GM23338 (cell line): ENCODE measurements around the gene TENM3. TPM values are rescaled to one million over a fixed set of nuclear protein-coding genes. Genes with fewer than 3 reads are reported as not detected.

Experiments used
- ATAC-seq: fragments of 200-7000 bp; cut with Tn5 transposase; 3 replicates; pipeline ENCODE4 v1.9.1; 2020
- DNase-seq: peaks from one replicate; pipeline ENCODE4 v3.0.0-alpha.2; 2015; ENCODE audit warnings: low spot score
- H2AFZ ChIP-seq: fragments of 200-600 bp; sonication (generic); 2 replicates; pipeline ENCODE4 v1.8.0; 2016; ENCODE audit warnings: antibody characterized with exemption, mild to moderate bottlenecking, moderate library complexity
- H3F3A ChIP-seq: fragments of 200-600 bp; sonication (generic); replicated peaks from 2 replicates; pipeline ENCODE4 v1.8.0; 2017; ENCODE audit warnings: antibody characterized with exemption, mixed run types, low read depth
- H3K27ac ChIP-seq: fragments of 200-600 bp; sonication (generic); 2 replicates; pipeline ENCODE4 v1.6.1; 2016; ENCODE audit warnings: low read depth
- H3K27me3 ChIP-seq: fragments of 200-600 bp; sonication (generic); 2 replicates; pipeline ENCODE4 v1.8.0; 2016; ENCODE audit warnings: mild to moderate bottlenecking, mixed run types, moderate library complexity; ENCODE audit not compliant: insufficient read depth
- H3K36me3 ChIP-seq: fragments of 200-600 bp; sonication (generic); 2 replicates; pipeline ENCODE4 v1.8.0; 2016; ENCODE audit warnings: mild to moderate bottlenecking; ENCODE audit not compliant: insufficient read depth
- H3K4me1 ChIP-seq: fragments of 200-600 bp; sonication (generic); 2 replicates; pipeline ENCODE4 v1.8.0; 2016; ENCODE audit warnings: mild to moderate bottlenecking, moderate library complexity; ENCODE audit not compliant: insufficient read depth
- H3K4me2 ChIP-seq: fragments of 200-600 bp; sonication (generic); 2 replicates; pipeline ENCODE4 v1.7.1; 2017; ENCODE audit warnings: mixed run types
- H3K4me3 ChIP-seq: fragments of 200-600 bp; sonication (generic); 2 replicates; pipeline ENCODE4 v1.6.1; 2016; ENCODE audit warnings: mixed run types
- H3K79me2 ChIP-seq: fragments of 200-600 bp; sonication (generic); replicated peaks from 2 replicates; pipeline ENCODE4 v1.8.0; 2017; ENCODE audit warnings: mild to moderate bottlenecking; ENCODE audit not compliant: insufficient read depth
- H3K9me2 ChIP-seq: fragments of 200-600 bp; sonication (generic); 2 replicates; pipeline ENCODE4 v1.8.0; 2017; ENCODE audit not compliant: insufficient read depth
- H4K20me1 ChIP-seq: fragments of 200-600 bp; sonication (generic); replicated peaks from 2 replicates; pipeline ENCODE4 v1.8.0; 2017; ENCODE audit warnings: mild to moderate bottlenecking; ENCODE audit not compliant: insufficient read depth
- H3K27ac Mint-ChIP-seq: 2 replicates; pipeline ENCODE4 v1.8.0; 2020; ENCODE audit warnings: inconsistent platforms, mild to moderate bottlenecking, moderate library complexity, mixed read lengths
- H3K27me3 Mint-ChIP-seq: 3 replicates; pipeline ENCODE4 v1.8.0; 2022; ENCODE audit warnings: low read depth, mild to moderate bottlenecking, moderate library complexity, mixed read lengths, inconsistent platforms; ENCODE audit not compliant: insufficient read depth, poor library complexity
- H3K36me3 Mint-ChIP-seq: 3 replicates; pipeline ENCODE4 v1.8.0; 2021; ENCODE audit warnings: low read depth, mild to moderate bottlenecking, inconsistent platforms, moderate library complexity, mixed read lengths
- H3K4me1 Mint-ChIP-seq: 3 replicates; pipeline ENCODE4 v1.8.0; 2020; ENCODE audit warnings: mild to moderate bottlenecking, inconsistent platforms, mixed read lengths
- H3K4me3 Mint-ChIP-seq: 3 replicates; pipeline ENCODE4 v1.8.0; 2021; ENCODE audit warnings: moderate library complexity, mild to moderate bottlenecking, inconsistent platforms, mixed read lengths
- H3K9me3 Mint-ChIP-seq: 3 replicates; pipeline ENCODE4 v1.8.0; 2020; ENCODE audit warnings: moderate library complexity, mild to moderate bottlenecking, inconsistent platforms, mixed read lengths
- CREB1 ChIP-seq: fragments of 250-450 bp; sonication (Bioruptor Pico); IDR thresholded peaks from 2 replicates; pipeline ENCODE4 v1.5.0; 2020; ENCODE audit warnings: low read depth, mild to moderate bottlenecking, moderate library complexity
- EZH2 ChIP-seq: fragments of 200-600 bp; sonication (generic); IDR thresholded peaks from one replicate; pipeline ENCODE4 v1.8.0; 2017; ENCODE audit warnings: antibody characterized with exemption, mild to moderate bottlenecking, low read depth; ENCODE audit not compliant: unreplicated experiment
- EZH2phosphoT487 ChIP-seq: fragments of 200-600 bp; sonication (generic); IDR thresholded peaks from one replicate; pipeline ENCODE4 v1.8.1; 2018; ENCODE audit warnings: antibody characterized with exemption; ENCODE audit not compliant: unreplicated experiment
- JUNB ChIP-seq: IDR thresholded peaks from one replicate; pipeline ENCODE4 v1.6.1; 2016; ENCODE audit warnings: antibody characterized with exemption; ENCODE audit not compliant: unreplicated experiment
- NANOG ChIP-seq: IDR thresholded peaks from 2 replicates; pipeline ENCODE4 v1.6.1; 2016; ENCODE audit warnings: antibody characterized with exemption, borderline replicate concordance
- POLR2AphosphoS5 ChIP-seq: IDR thresholded peaks from 2 replicates; pipeline ENCODE4 v1.6.1; 2016; ENCODE audit warnings: antibody characterized with exemption, low read depth
- STAT1 ChIP-seq: IDR thresholded peaks from one replicate; pipeline ENCODE4 v1.6.1; 2016; ENCODE audit warnings: antibody characterized with exemption; ENCODE audit not compliant: unreplicated experiment
- ZNF114 ChIP-seq: fragments of 250-450 bp; sonication (Bioruptor Pico); IDR thresholded peaks from 2 replicates; pipeline ENCODE4 v1.5.0; 2020; ENCODE audit warnings: mild to moderate bottlenecking, moderate library complexity
- polyA plus RNA-seq: library from polyadenylated mRNA; unstranded; fragments of >200 nt; fragmentation: Nextera tagmentation; extraction: Ambion mirVana; gene quantifications from 2 replicates; pipeline ENCODE4 v1.2.1, GENCODE V29; 2016
- total RNA-seq: library from RNA; depleted of rRNA; stranded (reverse); fragments of >200 nt; shearing (Covaris generic); gene quantifications from 2 replicates; pipeline ENCODE4 v1.2.3, GENCODE V29; 2014
- TF ChIP-seq, protein P1 (sequence below): fragments of 250-450 bp; sonication (Bioruptor Pico); IDR thresholded peaks from 2 replicates; pipeline ENCODE4 v1.5.0; 2020; ENCODE audit warnings: mild to moderate bottlenecking, moderate library complexity
- TF ChIP-seq, protein P2 (sequence below): IDR thresholded peaks from one replicate; pipeline ENCODE4 v1.6.1; 2018; ENCODE audit warnings: antibody characterized with exemption; ENCODE audit not compliant: unreplicated experiment
- TF ChIP-seq, protein P3 (sequence below), 2 experiments: fragments of 200-600 bp in 1 of 2; sonication (generic) in 1 of 2; conservative IDR thresholded peaks; 2 replicates each; pipeline versions ENCODE4 v1.5.1 to v1.6.1; 2016 to 2017; ENCODE audit warnings: antibody characterized with exemption in 2 of 2, low read depth in 2 of 2, mild to moderate bottlenecking in 2 of 2, moderate library complexity in 1 of 2

The TENM3 gene
- total and polyA plus RNA-seq, 2 experiments from 2014 or later = 22.2 to 128 TPM

DNA sequence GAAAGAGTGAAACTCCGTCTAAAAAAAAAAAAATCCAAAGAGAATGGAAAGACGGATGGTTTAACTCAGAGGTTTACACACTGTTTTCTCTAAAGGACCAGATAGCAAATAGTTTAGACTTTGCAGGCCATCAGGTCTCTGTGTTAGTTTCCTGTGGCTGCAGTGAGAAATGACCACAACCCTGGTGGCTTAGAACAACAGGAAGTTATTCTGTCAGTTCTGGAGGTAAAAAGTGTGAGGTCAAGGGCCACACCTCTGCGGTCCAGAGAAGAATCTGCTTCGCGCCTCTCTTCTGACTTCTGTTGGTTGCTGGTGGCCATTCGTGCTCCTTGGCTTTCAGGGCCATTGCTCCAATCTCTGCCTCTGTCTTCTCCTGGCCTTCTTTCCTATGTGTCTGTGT, 76.9 kb downstream of the TENM3 start:
- Mint-ChIP-seq H3K36me3 (peaks cover 6% of the 10 kb centered on the region), H3K4me3 (no peak overlapping the region), H3K27me3 (peaks cover 3% of the 10 kb centered on the region), H3K9me3 (peaks cover 8% of the 10 kb centered on the region), H3K4me1 (peaks cover 16% of the 10 kb centered on the region), H3K27ac (no peak overlapping the region)
- Histone ChIP-seq H3K27me3 (no peaks in the 10 kb centered on the region), H3F3A (no peaks in the 10 kb centered on the region), H3K4me3 (no peak overlapping the region), H3K79me2 (no peaks in the 10 kb centered on the region), H4K20me1 (no peaks in the 10 kb centered on the region), H3K4me1 (peaks cover 6% of the 10 kb centered on the region; the same call in 1 of the 2 replicates), H3K27ac (no peak overlapping the region; the same call in 1 of the 2 replicates), H2AFZ (0 out of 2 replicates have a peak overlapping the region, but pooled peaks have one; percentile 40), H3K9me2 (peaks cover 8% of the 10 kb centered on the region; the same call in 1 of the 2 replicates), H3K4me2 (no peak overlapping the region), H3K36me3 (peaks cover 7% of the 10 kb centered on the region; the same call in 1 of the 2 replicates)
- DNase-seq (no peak), ATAC-seq (no peak)
- TF ChIP-seq JUNB = no peak
- TF ChIP-seq, protein P1, sequence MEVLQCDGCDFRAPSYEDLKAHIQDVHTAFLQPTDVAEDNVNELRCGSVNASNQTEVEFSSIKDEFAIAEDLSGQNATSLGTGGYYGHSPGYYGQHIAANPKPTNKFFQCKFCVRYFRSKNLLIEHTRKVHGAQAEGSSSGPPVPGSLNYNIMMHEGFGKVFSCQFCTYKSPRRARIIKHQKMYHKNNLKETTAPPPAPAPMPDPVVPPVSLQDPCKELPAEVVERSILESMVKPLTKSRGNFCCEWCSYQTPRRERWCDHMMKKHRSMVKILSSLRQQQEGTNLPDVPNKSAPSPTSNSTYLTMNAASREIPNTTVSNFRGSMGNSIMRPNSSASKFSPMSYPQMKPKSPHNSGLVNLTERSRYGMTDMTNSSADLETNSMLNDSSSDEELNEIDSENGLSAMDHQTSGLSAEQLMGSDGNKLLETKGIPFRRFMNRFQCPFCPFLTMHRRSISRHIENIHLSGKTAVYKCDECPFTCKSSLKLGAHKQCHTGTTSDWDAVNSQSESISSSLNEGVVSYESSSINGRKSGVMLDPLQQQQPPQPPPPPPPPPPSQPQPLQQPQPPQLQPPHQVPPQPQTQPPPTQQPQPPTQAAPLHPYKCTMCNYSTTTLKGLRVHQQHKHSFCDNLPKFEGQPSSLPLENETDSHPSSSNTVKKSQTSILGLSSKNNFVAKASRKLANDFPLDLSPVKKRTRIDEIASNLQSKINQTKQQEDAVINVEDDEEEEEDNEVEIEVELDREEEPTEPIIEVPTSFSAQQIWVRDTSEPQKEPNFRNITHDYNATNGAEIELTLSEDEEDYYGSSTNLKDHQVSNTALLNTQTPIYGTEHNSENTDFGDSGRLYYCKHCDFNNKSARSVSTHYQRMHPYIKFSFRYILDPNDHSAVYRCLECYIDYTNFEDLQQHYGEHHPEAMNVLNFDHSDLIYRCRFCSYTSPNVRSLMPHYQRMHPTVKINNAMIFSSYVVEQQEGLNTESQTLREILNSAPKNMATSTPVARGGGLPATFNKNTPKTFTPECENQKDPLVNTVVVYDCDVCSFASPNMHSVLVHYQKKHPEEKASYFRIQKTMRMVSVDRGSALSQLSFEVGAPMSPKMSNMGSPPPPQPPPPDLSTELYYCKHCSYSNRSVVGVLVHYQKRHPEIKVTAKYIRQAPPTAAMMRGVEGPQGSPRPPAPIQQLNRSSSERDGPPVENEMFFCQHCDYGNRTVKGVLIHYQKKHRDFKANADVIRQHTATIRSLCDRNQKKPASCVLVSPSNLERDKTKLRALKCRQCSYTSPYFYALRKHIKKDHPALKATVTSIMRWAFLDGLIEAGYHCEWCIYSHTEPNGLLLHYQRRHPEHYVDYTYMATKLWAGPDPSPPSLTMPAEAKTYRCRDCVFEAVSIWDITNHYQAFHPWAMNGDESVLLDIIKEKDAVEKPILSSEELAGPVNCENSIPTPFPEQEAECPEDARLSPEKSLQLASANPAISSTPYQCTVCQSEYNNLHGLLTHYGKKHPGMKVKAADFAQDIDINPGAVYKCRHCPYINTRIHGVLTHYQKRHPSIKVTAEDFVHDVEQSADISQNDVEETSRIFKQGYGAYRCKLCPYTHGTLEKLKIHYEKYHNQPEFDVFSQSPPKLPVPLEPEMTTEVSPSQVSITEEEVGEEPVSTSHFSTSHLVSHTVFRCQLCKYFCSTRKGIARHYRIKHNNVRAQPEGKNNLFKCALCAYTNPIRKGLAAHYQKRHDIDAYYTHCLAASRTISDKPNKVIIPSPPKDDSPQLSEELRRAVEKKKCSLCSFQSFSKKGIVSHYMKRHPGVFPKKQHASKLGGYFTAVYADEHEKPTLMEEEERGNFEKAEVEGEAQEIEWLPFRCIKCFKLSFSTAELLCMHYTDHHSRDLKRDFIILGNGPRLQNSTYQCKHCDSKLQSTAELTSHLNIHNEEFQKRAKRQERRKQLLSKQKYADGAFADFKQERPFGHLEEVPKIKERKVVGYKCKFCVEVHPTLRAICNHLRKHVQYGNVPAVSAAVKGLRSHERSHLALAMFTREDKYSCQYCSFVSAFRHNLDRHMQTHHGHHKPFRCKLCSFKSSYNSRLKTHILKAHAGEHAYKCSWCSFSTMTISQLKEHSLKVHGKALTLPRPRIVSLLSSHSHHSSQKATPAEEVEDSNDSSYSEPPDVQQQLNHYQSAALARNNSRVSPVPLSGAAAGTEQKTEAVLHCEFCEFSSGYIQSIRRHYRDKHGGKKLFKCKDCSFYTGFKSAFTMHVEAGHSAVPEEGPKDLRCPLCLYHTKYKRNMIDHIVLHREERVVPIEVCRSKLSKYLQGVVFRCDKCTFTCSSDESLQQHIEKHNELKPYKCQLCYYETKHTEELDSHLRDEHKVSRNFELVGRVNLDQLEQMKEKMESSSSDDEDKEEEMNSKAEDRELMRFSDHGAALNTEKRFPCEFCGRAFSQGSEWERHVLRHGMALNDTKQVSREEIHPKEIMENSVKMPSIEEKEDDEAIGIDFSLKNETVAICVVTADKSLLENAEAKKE (CRISPR knock-in tag) = no peak
- TF ChIP-seq, protein P2, sequence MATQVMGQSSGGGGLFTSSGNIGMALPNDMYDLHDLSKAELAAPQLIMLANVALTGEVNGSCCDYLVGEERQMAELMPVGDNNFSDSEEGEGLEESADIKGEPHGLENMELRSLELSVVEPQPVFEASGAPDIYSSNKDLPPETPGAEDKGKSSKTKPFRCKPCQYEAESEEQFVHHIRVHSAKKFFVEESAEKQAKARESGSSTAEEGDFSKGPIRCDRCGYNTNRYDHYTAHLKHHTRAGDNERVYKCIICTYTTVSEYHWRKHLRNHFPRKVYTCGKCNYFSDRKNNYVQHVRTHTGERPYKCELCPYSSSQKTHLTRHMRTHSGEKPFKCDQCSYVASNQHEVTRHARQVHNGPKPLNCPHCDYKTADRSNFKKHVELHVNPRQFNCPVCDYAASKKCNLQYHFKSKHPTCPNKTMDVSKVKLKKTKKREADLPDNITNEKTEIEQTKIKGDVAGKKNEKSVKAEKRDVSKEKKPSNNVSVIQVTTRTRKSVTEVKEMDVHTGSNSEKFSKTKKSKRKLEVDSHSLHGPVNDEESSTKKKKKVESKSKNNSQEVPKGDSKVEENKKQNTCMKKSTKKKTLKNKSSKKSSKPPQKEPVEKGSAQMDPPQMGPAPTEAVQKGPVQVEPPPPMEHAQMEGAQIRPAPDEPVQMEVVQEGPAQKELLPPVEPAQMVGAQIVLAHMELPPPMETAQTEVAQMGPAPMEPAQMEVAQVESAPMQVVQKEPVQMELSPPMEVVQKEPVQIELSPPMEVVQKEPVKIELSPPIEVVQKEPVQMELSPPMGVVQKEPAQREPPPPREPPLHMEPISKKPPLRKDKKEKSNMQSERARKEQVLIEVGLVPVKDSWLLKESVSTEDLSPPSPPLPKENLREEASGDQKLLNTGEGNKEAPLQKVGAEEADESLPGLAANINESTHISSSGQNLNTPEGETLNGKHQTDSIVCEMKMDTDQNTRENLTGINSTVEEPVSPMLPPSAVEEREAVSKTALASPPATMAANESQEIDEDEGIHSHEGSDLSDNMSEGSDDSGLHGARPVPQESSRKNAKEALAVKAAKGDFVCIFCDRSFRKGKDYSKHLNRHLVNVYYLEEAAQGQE = no peak
- TF ChIP-seq ZNF114 (CRISPR knock-in tag) = no peak
- TF ChIP-seq EZH2 = no peak
- TF ChIP-seq NANOG = no peak
- TF ChIP-seq STAT1 = no peak
- TF ChIP-seq EZH2phosphoT487 = no peak
- TF ChIP-seq CREB1 (CRISPR knock-in tag) = no peak
- TF ChIP-seq, protein P3, sequence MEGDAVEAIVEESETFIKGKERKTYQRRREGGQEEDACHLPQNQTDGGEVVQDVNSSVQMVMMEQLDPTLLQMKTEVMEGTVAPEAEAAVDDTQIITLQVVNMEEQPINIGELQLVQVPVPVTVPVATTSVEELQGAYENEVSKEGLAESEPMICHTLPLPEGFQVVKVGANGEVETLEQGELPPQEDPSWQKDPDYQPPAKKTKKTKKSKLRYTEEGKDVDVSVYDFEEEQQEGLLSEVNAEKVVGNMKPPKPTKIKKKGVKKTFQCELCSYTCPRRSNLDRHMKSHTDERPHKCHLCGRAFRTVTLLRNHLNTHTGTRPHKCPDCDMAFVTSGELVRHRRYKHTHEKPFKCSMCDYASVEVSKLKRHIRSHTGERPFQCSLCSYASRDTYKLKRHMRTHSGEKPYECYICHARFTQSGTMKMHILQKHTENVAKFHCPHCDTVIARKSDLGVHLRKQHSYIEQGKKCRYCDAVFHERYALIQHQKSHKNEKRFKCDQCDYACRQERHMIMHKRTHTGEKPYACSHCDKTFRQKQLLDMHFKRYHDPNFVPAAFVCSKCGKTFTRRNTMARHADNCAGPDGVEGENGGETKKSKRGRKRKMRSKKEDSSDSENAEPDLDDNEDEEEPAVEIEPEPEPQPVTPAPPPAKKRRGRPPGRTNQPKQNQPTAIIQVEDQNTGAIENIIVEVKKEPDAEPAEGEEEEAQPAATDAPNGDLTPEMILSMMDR (conservative IDR thresholded peaks at IDR 0.05; ENCODE audit: low read depth in 2 of 2) = no peak
- no peak for TF ChIP-seq POLR2AphosphoS5
